ELR (cell line): ENCODE data around the gene NPL.

Experiments used
- DNase-seq: peaks from one replicate; pipeline ENCODE4 v3.0.0-alpha.2; 2015; ENCODE audit warnings: low read depth

NPL gene

GRCh38 chr1:182816863-182817262 is 27.3 kb downstream of the NPL start:
- no peak for DNase-seq

- DNase-seq: no peak
Observed at GRCh38 chr1:182817802-182818201, 28.2 kb downstream of the NPL start.

GRCh38 chr1:182823220-182823619 is 33.6 kb downstream of the NPL start:
- no peak for DNase-seq

- DNase-seq: no peak
Observed at GRCh38 chr1:182826892-182827291, 37.3 kb downstream of the NPL start.

GRCh38 chr1:182829285-182829932 is 39.8 kb downstream of the NPL start:
- DNase-seq: no peak

GRCh38 chr1:182833271-182833670 is 43.7 kb downstream of the NPL start:
- DNase-seq: peak; percentile 58

- DNase-seq: no peak
Observed at GRCh38 chr1:182834326-182834725, 44.8 kb downstream of the NPL start.

GRCh38 chr1:182835806-182836205 is 46.2 kb downstream of the NPL start:
- DNase-seq: peak; percentile 50

- DNase-seq: peak; percentile 94
Observed at GRCh38 chr1:182839209-182840066, 49.9 kb downstream of the NPL start, which contains the start of gene DHX9. TSS of gene DHX9 (plus strand) at chr1:182839347. CDS start at chr1:182842567, 3,220 bp downstream.

GRCh38 chr1:182841368-182841988 is 51.9 kb downstream of the NPL start:
- peak; percentile 52 for DNase-seq

GRCh38 chr1:182842265-182842664 is 52.7 kb downstream of the NPL start:
- DNase-seq: no peak

- DNase-seq: no peak
Observed at GRCh38 chr1:182845379-182845778, 55.8 kb downstream of the NPL start.

GRCh38 chr1:182845894-182846293 is 56.3 kb downstream of the NPL start:
- no peak for DNase-seq

- no peak for DNase-seq
Observed at GRCh38 chr1:182847105-182847504, 57.5 kb downstream of the NPL start.

GRCh38 chr1:182848736-182849135 is 59.2 kb downstream of the NPL start:
- no peak for DNase-seq

- DNase-seq: no peak
Observed at GRCh38 chr1:182850319-182850718, 60.7 kb downstream of the NPL start.

GRCh38 chr1:182851825-182852224 is 62.3 kb downstream of the NPL start:
- DNase-seq: no peak

GRCh38 chr1:182855911-182856310 is 66.3 kb downstream of the NPL start:
- DNase-seq: no peak

GRCh38 chr1:182857212-182857611 is 67.6 kb downstream of the NPL start:
- DNase-seq: no peak

- no peak for DNase-seq
Observed at GRCh38 chr1:182860658-182861057, 71.1 kb downstream of the NPL start.

GRCh38 chr1:182861994-182862393 is 72.4 kb downstream of the NPL start:
- no peak for DNase-seq

GRCh38 chr1:182862827-182863226 is 73.3 kb downstream of the NPL start:
- no peak for DNase-seq

- DNase-seq: no peak
Observed at GRCh38 chr1:182863940-182864339, 74.4 kb downstream of the NPL start.
